ENCODE data around the gene ESRRG. TPM values are rescaled to one million over a fixed set of nuclear protein-coding genes. Genes with fewer than 3 reads are reported as not detected.

Gene ESRRG
- total and polyA plus RNA-seq, 4 donors, result 0.07 to 0.47 (median 0.20) TPM

GRCh38 chr1:216535751-216536150 lies 187.5 kb downstream of the ESRRG start:
- no peak for DNase-seq (ENCODE audit: low spot score)
- TF ChIP-seq FOXA1 (IDR thresholded peaks at IDR 0.05) (no peak), REST (IDR thresholded peaks at IDR 0.05) (no peak), ATF3 (IDR thresholded peaks at IDR 0.05) (no peak), CTCF (IDR thresholded peaks at IDR 0.05; ENCODE audit: low read depth, low read length, missing input control) (no peak)
- Histone ChIP-seq H3K27ac (ENCODE audit: low read depth in 1 of 2, low read length in 2 of 2) (no peak overlapping the region), H3K4me3 (ENCODE audit: low read depth in 1 of 3, low read length in 3 of 3) (no peak overlapping the region), H3K4me1 (ENCODE audit: control insufficient read depth in 4 of 4, insufficient read depth in 4 of 4, low read length in 3 of 4) (peaks cover 2 to 7% (median 3%) of the 10 kb centered on the region in 4 donors), H3K9ac (ENCODE audit: low read depth in 1 of 2, low read length in 2 of 2) (no peak overlapping the region), H3K27me3 (ENCODE audit: control insufficient read depth in 4 of 4, insufficient read depth in 4 of 4, low read length in 3 of 4) (no peaks in the 10 kb centered on the region), H3K36me3 (ENCODE audit: control insufficient read depth in 4 of 4, insufficient read depth in 3 of 4, low read depth in 1 of 4, low read length in 3 of 4) (no peaks in the 10 kb centered on the region), H3K9me3 (ENCODE audit: control insufficient read depth in 4 of 4, low read length in 3 of 4) (no peaks in the 10 kb centered on the region)
- WGBS, result 78% methylated on average over 2 of the region's 2 CpGs

- WGBS, result 89% methylated on average over 1 of the region's 1 CpG
- H3K4me3 ChIP-seq (ENCODE audit: low read depth in 1 of 3, low read length in 3 of 3), result no peak overlapping the region
- H3K36me3 ChIP-seq (ENCODE audit: control insufficient read depth in 4 of 4, insufficient read depth in 3 of 4, low read depth in 1 of 4, low read length in 3 of 4), result no peaks in the 10 kb centered on the region
- peaks cover 2 to 13% (median 7%) of the 10 kb centered on the region in 4 donors for H3K4me1 ChIP-seq (ENCODE audit: control insufficient read depth in 4 of 4, insufficient read depth in 4 of 4, low read length in 3 of 4)
- H3K27ac ChIP-seq (ENCODE audit: low read depth in 1 of 2, low read length in 2 of 2), result no peak overlapping the region
- H3K27me3 ChIP-seq (ENCODE audit: control insufficient read depth in 4 of 4, insufficient read depth in 4 of 4, low read length in 3 of 4), result no peaks in the 10 kb centered on the region
- H3K9me3 ChIP-seq (ENCODE audit: control insufficient read depth in 4 of 4, low read length in 3 of 4), result no peaks in the 10 kb centered on the region
- no peak for DNase-seq (ENCODE audit: low spot score)
- TF ChIP-seq CTCF (IDR thresholded peaks at IDR 0.05; ENCODE audit: low read depth, low read length, missing input control) (no peak), FOXA1 (IDR thresholded peaks at IDR 0.05) (no peak), RXRA (IDR thresholded peaks at IDR 0.05) (no peak)
- H3K9ac ChIP-seq (ENCODE audit: low read depth in 1 of 2, low read length in 2 of 2), result no peak overlapping the region
These were observed 188.2 kb downstream of the ESRRG start for GRCh38 chr1:216535059-216535458.

GRCh38 chr1:216533776-216534175 lies 189.5 kb downstream of the ESRRG start:
- Histone ChIP-seq H3K4me3 (ENCODE audit: low read depth in 1 of 3, low read length in 3 of 3) (no peak overlapping the region), H3K36me3 (ENCODE audit: control insufficient read depth in 4 of 4, insufficient read depth in 3 of 4, low read depth in 1 of 4, low read length in 3 of 4) (no peaks in the 10 kb centered on the region), H3K4me1 (ENCODE audit: control insufficient read depth in 4 of 4, insufficient read depth in 4 of 4, low read length in 3 of 4) (peaks cover 2 to 13% (median 7%) of the 10 kb centered on the region in 4 donors), H3K27me3 (ENCODE audit: control insufficient read depth in 4 of 4, insufficient read depth in 4 of 4, low read length in 3 of 4) (no peaks in the 10 kb centered on the region), H3K27ac (ENCODE audit: low read depth in 1 of 2, low read length in 2 of 2) (no peak overlapping the region), H3K9ac (ENCODE audit: low read depth in 1 of 2, low read length in 2 of 2) (no peak overlapping the region), H3K9me3 (ENCODE audit: control insufficient read depth in 4 of 4, low read length in 3 of 4) (no peaks in the 10 kb centered on the region)
- DNase-seq (ENCODE audit: low spot score), result no peak
- no peak for TF ChIP-seq FOXA2 (IDR thresholded peaks at IDR 0.05)
- TF ChIP-seq NR2F2 (IDR thresholded peaks at IDR 0.05), result no peak
- TF ChIP-seq ATF3 (IDR thresholded peaks at IDR 0.05), result no peak
- no peak for TF ChIP-seq CTCF (IDR thresholded peaks at IDR 0.05; ENCODE audit: low read depth, low read length, missing input control)
- no peak for TF ChIP-seq EGR1 (IDR thresholded peaks at IDR 0.05; ENCODE audit: low read depth in 2 of 2)
- no peak for TF ChIP-seq TAF1 (conservative IDR thresholded peaks at IDR 0.05)
- no peak for TF ChIP-seq FOXA1 (IDR thresholded peaks at IDR 0.05)
- TF ChIP-seq HNF4A (conservative IDR thresholded peaks at IDR 0.05), result no peak
- WGBS, result 92% methylated on average over 4 of the region's 4 CpGs
